CD4-positive, alpha-beta T cell treated with Interferon alpha-2 for 1 hour (primary cell): Measurements from ENCODE around the gene GOLGA8K.
"Not testable (repeated sequence)": the region's sequence is repeated elsewhere in the genome, so short reads cannot be mapped to it uniquely, and the experiment has no call there.

Source experiments
- DNase-seq, 2 donors: peaks; one replicate each; pipeline ENCODE4 v3.0.0-alpha.2; 2020 to 2022

The GOLGA8K gene

GRCh38 chr15:32352748-32353147 is 50.3 kb downstream of the GOLGA8K start:
- not testable (repeated sequence) for DNase-seq

GRCh38 chr15:32350563-32351220 is 52.4 kb downstream of the GOLGA8K start:
- not testable (repeated sequence) for DNase-seq

- DNase-seq = not testable (repeated sequence)
Observed at GRCh38 chr15:32347037-32347436, 56.1 kb downstream of the GOLGA8K start.

GRCh38 chr15:32345978-32346547 is 57.0 kb downstream of the GOLGA8K start:
- DNase-seq = not testable (repeated sequence)

- DNase-seq = not testable (repeated sequence)
Observed at GRCh38 chr15:32343921-32344320, 59.2 kb downstream of the GOLGA8K start.
